IMR-90 (cell line): ENCODE results near the gene GABBR1. TPM values are rescaled to one million over a fixed set of nuclear protein-coding genes. Genes with fewer than 3 reads are reported as not detected.

Source experiments
- ATAC-seq: fragments of 200-7000 bp; cut with Tn5 transposase; 2 replicates; pipeline ENCODE4 v1.9.1; 2020; ENCODE audit warnings: low read depth, mild to moderate bottlenecking, moderate library complexity
- BruUV-seq: library from RNA; stranded (reverse); fragments of 400-500 nt; replicated peaks from 2 replicates; lab custom pipeline; 2021; lab: Mats Ljungman, UMichigan
- CTCF ChIA-PET: fragments of 300-600 bp; formaldehyde crosslinking; extraction: SDS; loops from one replicate; lab custom pipeline; 2021; ENCODE audit warnings: antibody characterized with exemption; lab: Yijun Ruan, JAX
- POLR2A ChIA-PET: fragments of 300-600 bp; sonication (Branson Sonifier 250); formaldehyde crosslinking; loops from one replicate; lab custom pipeline; 2022; ENCODE audit warnings: antibody characterized with exemption; ENCODE audit not compliant: unreplicated experiment; lab: Charles Lee
- DNase-seq: peaks from one replicate; pipeline ENCODE4 v3.0.0; 2013
- H2AFZ ChIP-seq: replicated peaks from 2 replicates; pipeline ENCODE3; 2013; ENCODE audit warnings: low read length, mild to moderate bottlenecking; ENCODE audit not compliant: poor library complexity
- H2AK5ac ChIP-seq: 2 replicates; pipeline ENCODE4 v1.6.1; 2013; ENCODE audit warnings: low read depth, low read length, inconsistent platforms
- H2AK9ac ChIP-seq: replicated peaks from 2 replicates; pipeline ENCODE3; 2013; ENCODE audit warnings: mild to moderate bottlenecking, low read depth, low read length, moderate library complexity; ENCODE audit not compliant: poor library complexity
- H2BK120ac ChIP-seq: 2 replicates; pipeline ENCODE4 v1.6.1; 2013; ENCODE audit warnings: low read depth, low read length, inconsistent platforms
- H2BK15ac ChIP-seq: 3 replicates; pipeline ENCODE4 v1.6.1; 2013; ENCODE audit warnings: low read depth, low read length, inconsistent platforms
- H2BK20ac ChIP-seq: 2 replicates; pipeline ENCODE4 v1.6.1; 2013; ENCODE audit warnings: low read depth, mild to moderate bottlenecking, inconsistent platforms, low read length, moderate library complexity
- H2BK5ac ChIP-seq: 2 replicates; pipeline ENCODE4 v1.6.1; 2013; ENCODE audit warnings: mild to moderate bottlenecking, low read depth, low read length, inconsistent platforms; ENCODE audit not compliant: poor library complexity, severe bottlenecking
- H3K14ac ChIP-seq: replicated peaks from 2 replicates; pipeline ENCODE4 v1.6.1; 2013; ENCODE audit warnings: low read depth, low read length, inconsistent platforms
- H3K18ac ChIP-seq: 2 replicates; pipeline ENCODE4 v1.6.1; 2013; ENCODE audit warnings: low read depth, low read length, control low read depth
- H3K23ac ChIP-seq: 2 replicates; pipeline ENCODE4 v1.6.1; 2013; ENCODE audit warnings: low read depth, low read length, inconsistent platforms
- H3K27ac ChIP-seq: 2 replicates; pipeline ENCODE4 v1.5.1; 2013; ENCODE audit warnings: mild to moderate bottlenecking, control low read depth, low read length; ENCODE audit not compliant: insufficient read depth
- H3K27me3 ChIP-seq: 2 replicates; pipeline ENCODE4 v1.6.1; 2013; ENCODE audit warnings: low read length; ENCODE audit not compliant: control insufficient read depth, insufficient read depth
- H3K36me3 ChIP-seq: 2 replicates; pipeline ENCODE4 v1.6.1; 2013; ENCODE audit warnings: low read length, mixed read lengths; ENCODE audit not compliant: control insufficient read depth, insufficient read depth
- H3K4ac ChIP-seq: 2 replicates; pipeline ENCODE4 v1.6.1; 2013; ENCODE audit warnings: low read depth, low read length, inconsistent platforms
- H3K4me1 ChIP-seq: 2 replicates; pipeline ENCODE4 v1.6.1; 2013; ENCODE audit warnings: low read length, mixed read lengths; ENCODE audit not compliant: control insufficient read depth, insufficient read depth
- H3K4me2 ChIP-seq: 2 replicates; pipeline ENCODE4 v1.6.1; 2013; ENCODE audit warnings: low read depth, mild to moderate bottlenecking, control low read depth, low read length, moderate library complexity
- H3K4me3 ChIP-seq: 2 replicates; pipeline ENCODE4 v1.5.1; 2013; ENCODE audit warnings: low read depth, mild to moderate bottlenecking, control low read depth, low read length, moderate library complexity; ENCODE audit not compliant: insufficient read depth
- H3K56ac ChIP-seq: 2 replicates; pipeline ENCODE4 v1.6.1; 2013; ENCODE audit warnings: low read length, inconsistent platforms; ENCODE audit not compliant: insufficient read depth; ENCODE audit errors: extremely low read depth
- H3K79me1 ChIP-seq, 2 experiments: 2 replicates each; pipeline ENCODE4 v1.6.1; 2013; ENCODE audit warnings: low read length in 2 of 2, inconsistent platforms in 1 of 2, low read depth in 1 of 2
- H3K9ac ChIP-seq: 2 replicates; pipeline ENCODE4 v1.6.1; 2013; ENCODE audit warnings: low read depth, low read length, control low read depth
- H3K9me1 ChIP-seq: 2 replicates; pipeline ENCODE4 v1.6.1; 2013; ENCODE audit warnings: low read length, inconsistent platforms; ENCODE audit not compliant: insufficient read depth
- H3K9me3 ChIP-seq: 2 replicates; pipeline ENCODE4 v1.6.1; 2013; ENCODE audit warnings: low read length; ENCODE audit not compliant: control insufficient read depth, insufficient read depth
- H4K20me1 ChIP-seq: 2 replicates; pipeline ENCODE4 v1.6.1; 2013; ENCODE audit warnings: low read length, inconsistent platforms; ENCODE audit not compliant: insufficient read depth
- H4K5ac ChIP-seq: 2 replicates; pipeline ENCODE4 v1.6.1; 2013; ENCODE audit warnings: mild to moderate bottlenecking, low read depth, low read length, control low read depth
- H4K8ac ChIP-seq, 2 experiments: 2 replicates each; pipeline ENCODE4 v1.6.1; 2013; ENCODE audit warnings: low read depth in 2 of 2, low read length in 2 of 2, control low read depth in 1 of 2, inconsistent platforms in 1 of 2
- H4K91ac ChIP-seq: 2 replicates; pipeline ENCODE4 v1.6.1; 2013; ENCODE audit warnings: low read depth, low read length, inconsistent platforms; ENCODE audit not compliant: insufficient read depth
- CHD1 ChIP-seq: IDR thresholded peaks from 2 replicates; pipeline ENCODE4 v1.6.1; 2012; ENCODE audit warnings: low read depth, low read length, improper control_type of control experiment
- ELK1 ChIP-seq: fragments of 150-350 bp; IDR thresholded peaks from 2 replicates; pipeline ENCODE4 v1.6.1; 2016; ENCODE audit warnings: low read depth, mild to moderate bottlenecking, low read length, moderate library complexity, borderline replicate concordance
- MAFK ChIP-seq: IDR thresholded peaks from 2 replicates; pipeline ENCODE4 v1.6.1; 2012; ENCODE audit warnings: low read depth, low read length, improper control_type of control experiment
- MAZ ChIP-seq: IDR thresholded peaks from 2 replicates; pipeline ENCODE4 v1.6.1; 2012; ENCODE audit warnings: low read depth, mild to moderate bottlenecking, low read length, improper control_type of control experiment, moderate library complexity, borderline replicate concordance
- MXI1 ChIP-seq: IDR thresholded peaks from 2 replicates; pipeline ENCODE4 v1.6.1; 2012; ENCODE audit warnings: low read depth, mild to moderate bottlenecking, low read length, moderate library complexity, borderline replicate concordance
- SMC3 ChIP-seq: fragments of 150-350 bp; IDR thresholded peaks from 2 replicates; pipeline ENCODE4 v1.6.1; 2016; ENCODE audit warnings: low read depth, mild to moderate bottlenecking, antibody characterized with exemption, low read length, moderate library complexity
- dilution Hi-C: fragments of 300-500 bp; cut with HindIII; formaldehyde crosslinking; loops from one replicate; pipeline ENCODE4 v1.14.3; 2018; ENCODE audit warnings: low sequenced_read_pairs; ENCODE audit not compliant: unreplicated experiment
- in situ Hi-C: fragments of 300-500 bp; cut with MboI; formaldehyde crosslinking; loops from 3 replicates; pipeline ENCODE4 v1.14.3; 2019; ENCODE audit warnings: low sequenced_read_pairs, inconsistent platforms, mixed read lengths
- intact Hi-C: fragments of 100-400 bp; cut with micrococcal nuclease; formaldehyde crosslinking; loops from 2 replicates; pipeline ENCODE4 v1.10.0; 2022
- polyA plus RNA-seq, 3 experiments: library from polyadenylated mRNA; depleted of rRNA; stranded (reverse); fragments of >200 nt; gene quantifications; 2 replicates each; pipeline ENCODE4 v1.2.3, GENCODE V29; 2012; ENCODE audit warnings: low replicate concordance in 1 of 3
- total RNA-seq: library from RNA; depleted of rRNA; stranded (reverse); fragments of >200 nt; gene quantifications from 2 replicates; pipeline ENCODE4 v1.2.3, GENCODE V29; 2012
- TF ChIP-seq, protein P1 (sequence below): conservative IDR thresholded peaks from 2 replicates; pipeline ENCODE4 v1.5.1; 2012; ENCODE audit warnings: mild to moderate bottlenecking, low read depth, low read length, improper control_type of control experiment

GABBR1 gene
- total and polyA plus RNA-seq, 2 of the 4 experiments (the other 2 are of a cell fraction), result 5.9 to 31.5 TPM

DNA sequence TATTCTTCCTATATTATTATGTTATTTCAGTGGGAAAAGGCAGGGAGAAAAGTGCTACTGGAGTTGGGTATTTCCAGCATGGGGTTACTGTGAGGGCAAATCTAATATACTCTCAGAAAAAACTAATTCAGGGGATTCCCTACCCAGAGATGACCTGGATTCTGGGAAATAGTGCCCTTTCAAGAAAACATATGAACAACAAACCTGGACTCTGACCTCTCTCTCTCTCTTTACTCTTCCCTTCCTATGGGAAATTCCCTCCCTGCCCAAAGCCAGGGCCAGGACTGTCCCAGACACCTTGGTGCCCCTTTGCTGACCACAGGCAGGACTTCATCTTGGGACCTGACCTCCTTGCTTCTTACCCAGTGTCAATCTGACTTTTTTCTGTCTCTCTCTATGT is 71.9 kb downstream of the GABBR1 start:
- Histone ChIP-seq H3K27me3 (no peaks in the 10 kb centered on the region; the same call in 1 of the 2 replicates), H3K4me3 (no peak overlapping the region), H3K18ac (no peak overlapping the region), H3K14ac (no peak overlapping the region), H3K23ac (no peak overlapping the region), H2AFZ (no peak overlapping the region), H2AK9ac (no peak overlapping the region), H3K27ac (no peak overlapping the region), H2BK15ac (no peak overlapping the region), H4K8ac (no peak overlapping the region), H2BK20ac (no peak overlapping the region), H4K20me1 (no peaks in the 10 kb centered on the region), H3K79me1 (no peaks in the 10 kb centered on the region), H2BK120ac (no peak overlapping the region), H3K36me3 (no peaks in the 10 kb centered on the region), H3K4me1 (no peaks in the 10 kb centered on the region), H3K9ac (no peak overlapping the region), H4K91ac (no peak overlapping the region), H3K9me3 (no peaks in the 10 kb centered on the region), H3K4ac (no peak overlapping the region), H3K4me2 (no peak overlapping the region), H3K9me1 (no peaks in the 10 kb centered on the region), H3K56ac (no peak overlapping the region), H2BK5ac (no peak overlapping the region), H2AK5ac (no peak overlapping the region), H4K5ac (no peak overlapping the region)
- ChIA-PET POLR2A (no interaction called here), CTCF (no interaction called here)
- BruUV-seq, result no TSS peak
- TF ChIP-seq ELK1, result no peak
- no peak for TF ChIP-seq SMC3
- TF ChIP-seq MXI1, result no peak
- TF ChIP-seq, protein P1, sequence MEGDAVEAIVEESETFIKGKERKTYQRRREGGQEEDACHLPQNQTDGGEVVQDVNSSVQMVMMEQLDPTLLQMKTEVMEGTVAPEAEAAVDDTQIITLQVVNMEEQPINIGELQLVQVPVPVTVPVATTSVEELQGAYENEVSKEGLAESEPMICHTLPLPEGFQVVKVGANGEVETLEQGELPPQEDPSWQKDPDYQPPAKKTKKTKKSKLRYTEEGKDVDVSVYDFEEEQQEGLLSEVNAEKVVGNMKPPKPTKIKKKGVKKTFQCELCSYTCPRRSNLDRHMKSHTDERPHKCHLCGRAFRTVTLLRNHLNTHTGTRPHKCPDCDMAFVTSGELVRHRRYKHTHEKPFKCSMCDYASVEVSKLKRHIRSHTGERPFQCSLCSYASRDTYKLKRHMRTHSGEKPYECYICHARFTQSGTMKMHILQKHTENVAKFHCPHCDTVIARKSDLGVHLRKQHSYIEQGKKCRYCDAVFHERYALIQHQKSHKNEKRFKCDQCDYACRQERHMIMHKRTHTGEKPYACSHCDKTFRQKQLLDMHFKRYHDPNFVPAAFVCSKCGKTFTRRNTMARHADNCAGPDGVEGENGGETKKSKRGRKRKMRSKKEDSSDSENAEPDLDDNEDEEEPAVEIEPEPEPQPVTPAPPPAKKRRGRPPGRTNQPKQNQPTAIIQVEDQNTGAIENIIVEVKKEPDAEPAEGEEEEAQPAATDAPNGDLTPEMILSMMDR, result no peak
- no peak for TF ChIP-seq CHD1
- TF ChIP-seq MAFK, result no peak
- no peak for TF ChIP-seq MAZ
- ATAC-seq, result no peak
- DNase-seq, result no peak
- dilution Hi-C loops, result no loop called here
- intact Hi-C loops, result no loop called here
- in situ Hi-C loops, result no loop called here
